Calu3 (cell line): ENCODE measurements around the gene ATPAF2. TPM values are rescaled to one million over a fixed set of nuclear protein-coding genes. Genes with fewer than 3 reads are reported as not detected.

Source experiments
- BruUV-seq: library from RNA; stranded (reverse); fragments of 400-500 nt; replicated peaks from 2 replicates; lab custom pipeline; 2021; lab: Mats Ljungman, UMichigan
- CTCF ChIA-PET: fragments of 300-600 bp; sonication (Branson Sonifier 250); formaldehyde crosslinking; loops from one replicate; lab custom pipeline; 2022; ENCODE audit warnings: antibody characterized with exemption; lab: Charles Lee
- DNase-seq: peaks from one replicate; pipeline ENCODE4 v3.0.0; 2022
- H3K27ac Mint-ChIP-seq: one replicate; pipeline ENCODE4 v1.8.0; 2022; ENCODE audit warnings: mixed read lengths; ENCODE audit not compliant: unreplicated experiment
- H3K27me3 Mint-ChIP-seq: one replicate; pipeline ENCODE4 v1.8.0; 2022; ENCODE audit warnings: mixed read lengths; ENCODE audit not compliant: unreplicated experiment
- H3K36me3 Mint-ChIP-seq: one replicate; pipeline ENCODE4 v1.8.0; 2022; ENCODE audit warnings: mild to moderate bottlenecking, moderate library complexity, mixed read lengths; ENCODE audit not compliant: insufficient read depth, unreplicated experiment
- H3K4me1 Mint-ChIP-seq: one replicate; pipeline ENCODE4 v1.8.0; 2022; ENCODE audit warnings: mild to moderate bottlenecking, low read depth, mixed read lengths; ENCODE audit not compliant: unreplicated experiment
- H3K4me3 Mint-ChIP-seq: one replicate; pipeline ENCODE4 v1.8.0; 2022; ENCODE audit warnings: mild to moderate bottlenecking, low read depth, moderate library complexity, mixed read lengths; ENCODE audit not compliant: unreplicated experiment
- H3K9me3 Mint-ChIP-seq: one replicate; pipeline ENCODE4 v1.8.0; 2022; ENCODE audit warnings: low read depth, mixed read lengths; ENCODE audit not compliant: unreplicated experiment
- CTCF ChIP-seq: fragments of 200-600 bp; IDR thresholded peaks from one replicate; pipeline ENCODE4 v1.8.0; 2022; ENCODE audit warnings: antibody characterized with exemption; ENCODE audit not compliant: unreplicated experiment
- intact Hi-C: fragments of 100-400 bp; cut with micrococcal nuclease; formaldehyde crosslinking; loops from one replicate; pipeline ENCODE4 v1.10.0; 2022; ENCODE audit not compliant: unreplicated experiment
- total RNA-seq: library from RNA; stranded (reverse); gene quantifications from 2 replicates; pipeline ENCODE4 v1.2.3, GENCODE V29; 2022

The ATPAF2 gene
- total RNA-seq, 1 experiment from 2014 or later, result 17.7 TPM

DNA sequence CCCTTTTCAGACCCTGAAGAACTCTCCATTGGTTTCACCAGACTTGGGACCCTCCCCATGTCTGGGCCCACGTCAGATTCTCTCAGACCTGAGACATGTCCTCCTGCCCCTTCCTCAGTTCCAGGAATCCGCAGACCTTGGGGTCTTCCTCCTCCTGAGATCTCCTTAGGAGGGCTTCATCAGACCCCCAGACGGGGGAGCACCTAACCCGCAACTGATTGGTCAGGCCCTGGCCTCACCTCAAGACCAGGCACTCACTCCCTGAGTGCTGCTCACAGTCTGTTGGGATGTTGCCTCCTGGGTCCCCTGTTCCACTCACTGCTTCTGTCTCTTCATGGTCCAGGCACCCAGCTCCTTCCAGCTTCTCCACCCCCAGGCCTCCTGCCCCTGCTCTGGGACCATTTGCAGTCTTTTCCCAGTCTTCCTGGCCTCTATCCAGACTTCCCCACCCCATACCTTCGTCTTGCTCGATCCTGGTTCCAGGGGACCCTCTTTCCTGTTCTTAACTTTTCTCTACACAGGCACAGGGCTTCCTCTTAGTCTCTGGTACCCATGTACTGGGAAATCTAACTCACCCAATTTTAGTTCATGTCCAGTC lies 1.4 kb upstream of the ATPAF2 start:
- Mint-ChIP-seq H3K9me3 (no peaks in the 10 kb centered on the region), H3K4me1 (peaks cover 31% of the 10 kb centered on the region), H3K27ac (peak overlapping the region; percentile 88), H3K27me3 (no peaks in the 10 kb centered on the region), H3K36me3 (peaks cover 31% of the 10 kb centered on the region), H3K4me3 (peak overlapping the region; percentile 95)
- CTCF ChIA-PET, result no interaction called here
- no peak for TF ChIP-seq CTCF
- DNase-seq, result no peak
- intact Hi-C loops, result no loop called here
- BruUV-seq, result no TSS peak

DNA sequence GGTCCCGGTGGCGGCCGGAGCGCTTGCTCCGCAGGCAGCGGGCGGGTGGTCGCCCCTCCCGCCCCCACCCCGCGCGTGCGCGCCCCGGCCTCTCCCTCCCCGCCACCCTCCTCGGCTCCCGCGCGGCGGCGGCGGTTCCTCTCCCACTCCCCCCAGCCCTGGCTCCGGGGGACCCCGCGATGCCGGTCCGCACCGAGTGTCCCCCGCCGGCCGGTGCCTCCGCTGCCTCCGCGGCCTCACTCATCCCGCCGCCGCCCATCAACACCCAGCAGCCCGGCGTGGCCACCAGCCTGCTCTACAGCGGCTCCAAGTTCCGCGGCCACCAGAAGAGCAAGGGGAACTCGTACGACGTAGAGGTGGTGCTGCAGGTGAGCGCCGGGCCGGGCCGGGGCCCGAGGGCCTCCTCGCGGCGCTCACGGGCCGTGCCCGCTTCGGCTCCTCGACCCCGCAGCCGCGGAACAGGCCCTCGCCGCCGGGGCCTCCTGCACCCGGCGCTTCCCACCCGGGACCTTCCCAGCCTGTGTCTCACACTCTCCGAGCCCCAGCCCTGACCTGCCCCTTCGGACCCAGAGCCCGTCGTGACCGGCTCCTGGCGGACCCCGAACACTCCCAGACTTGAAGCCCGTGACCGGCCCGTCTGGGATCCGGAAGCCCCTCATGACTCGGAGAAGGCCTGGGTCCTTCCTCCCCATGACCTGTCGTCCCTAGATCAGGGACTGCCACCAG lies 730 bp upstream of the ATPAF2 start:
- Mint-ChIP-seq H3K4me1 (peaks cover 31% of the 10 kb centered on the region), H3K27ac (peak overlapping the region; percentile 88), H3K27me3 (no peaks in the 10 kb centered on the region), H3K9me3 (no peaks in the 10 kb centered on the region), H3K4me3 (peak overlapping the region; percentile 95), H3K36me3 (peaks cover 31% of the 10 kb centered on the region)
- intact Hi-C loops, result loop anchor here (10.0 kb wide), 1 partner anchor 115 kb away; no protein-coding TSS in a partner anchor
- CTCF ChIA-PET, result no interaction called here
- no TSS peak for BruUV-seq
- peak; percentile 22 for DNase-seq
- no peak for TF ChIP-seq CTCF

DNA sequence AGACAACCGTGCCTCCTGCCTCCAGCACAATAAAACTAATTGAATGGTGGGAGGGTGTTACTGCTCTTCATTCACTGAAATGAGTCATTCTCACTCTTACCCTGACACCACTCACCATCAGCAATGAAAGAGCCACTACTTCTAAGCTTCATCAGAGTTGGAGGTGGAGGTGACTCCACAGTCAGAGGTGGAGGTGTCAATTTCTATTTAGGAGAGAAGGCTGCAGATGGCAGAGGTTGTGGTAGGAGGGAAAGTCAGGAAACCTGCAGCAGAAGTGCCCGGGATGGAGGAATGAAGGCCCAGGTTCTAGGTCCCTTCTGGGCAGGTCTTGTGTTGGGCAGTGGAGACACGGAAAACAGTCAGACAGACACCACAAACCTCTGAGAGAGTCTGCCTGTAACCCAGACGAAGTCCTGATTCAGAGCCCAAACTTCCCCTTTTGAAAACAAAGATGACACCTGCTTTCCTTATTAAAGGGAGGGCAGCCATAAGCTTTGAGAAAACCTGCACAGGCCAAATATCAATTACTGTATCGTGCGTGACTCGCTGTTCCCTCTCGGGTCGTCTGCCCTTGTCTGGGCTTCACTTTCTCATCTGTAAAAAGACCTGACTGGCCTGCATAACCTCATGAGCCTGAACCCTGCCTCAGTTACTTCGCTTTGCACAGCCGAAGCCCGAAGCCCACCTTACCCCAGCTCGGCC lies 668 bp downstream of the ATPAF2 start:
- Mint-ChIP-seq H3K36me3 (peaks cover 31% of the 10 kb centered on the region), H3K4me1 (peaks cover 31% of the 10 kb centered on the region), H3K27ac (peak overlapping the region; percentile 82), H3K9me3 (no peaks in the 10 kb centered on the region), H3K27me3 (no peaks in the 10 kb centered on the region), H3K4me3 (peak overlapping the region; percentile 95)
- DNase-seq, result no peak
- BruUV-seq, result TSS peak; percentile 51
- CTCF ChIA-PET, result no interaction called here
- TF ChIP-seq CTCF, result no peak
- intact Hi-C loops, result loop anchor here (10.0 kb wide), 1 partner anchor 113 kb away; no protein-coding TSS in a partner anchor

- Mint-ChIP-seq H3K4me1 (peaks cover 31% of the 10 kb centered on the region), H3K9me3 (no peaks in the 10 kb centered on the region), H3K27ac (no peak overlapping the region), H3K27me3 (no peaks in the 10 kb centered on the region), H3K4me3 (no peak overlapping the region), H3K36me3 (peaks cover 31% of the 10 kb centered on the region)
- no peak for DNase-seq
- intact Hi-C loops, result loop anchor here (10.0 kb wide), 1 partner anchor 113 kb away; no protein-coding TSS in a partner anchor
- TF ChIP-seq CTCF, result no peak
- CTCF ChIA-PET, result no interaction called here
- BruUV-seq, result no TSS peak
Observed at GRCh38 chr17:18037486-18037885, 1.5 kb downstream of the ATPAF2 start.
